ENCODE data around the gene UVSSA.

Gene UVSSA

DNA sequence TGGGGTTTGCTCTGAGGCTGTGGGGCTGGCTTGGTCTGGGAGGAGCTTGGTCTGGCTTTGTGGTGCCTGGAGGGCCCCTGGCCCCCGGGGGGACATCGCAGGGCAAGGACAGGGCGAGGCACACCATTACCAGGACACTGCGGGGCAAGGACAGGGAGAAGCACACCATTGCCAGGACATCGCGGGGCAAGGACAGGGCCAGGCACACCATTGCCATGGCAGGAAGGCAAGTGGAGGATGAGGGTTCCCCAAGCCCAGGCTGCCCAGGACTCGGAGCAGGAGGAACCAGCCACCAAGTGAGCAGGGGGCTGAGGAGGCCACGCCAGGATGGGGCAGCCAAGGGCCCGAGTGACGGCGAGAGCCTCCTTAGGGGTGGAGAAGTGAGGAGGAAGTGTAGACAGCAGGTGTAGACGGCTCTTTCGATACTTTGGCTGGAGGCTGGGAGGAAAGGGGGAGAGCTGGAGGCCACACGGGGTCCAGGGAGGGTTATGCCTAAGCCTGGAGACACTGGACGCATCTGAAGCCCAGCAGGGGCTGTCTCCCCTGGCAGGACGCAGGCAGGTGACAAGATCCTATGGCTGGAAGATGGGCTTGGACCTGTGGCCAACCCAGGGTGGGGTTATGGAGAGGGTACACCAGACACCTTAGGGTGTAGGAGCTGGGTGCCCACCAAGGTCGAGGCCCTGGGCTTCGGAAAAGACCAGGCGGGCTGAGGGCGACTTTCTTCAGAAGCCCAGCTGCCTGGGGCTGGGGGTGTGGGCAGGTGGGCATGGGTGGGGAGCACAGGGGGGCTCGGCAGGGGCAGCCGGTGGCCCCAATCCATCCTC, 51.9 kb downstream of the UVSSA start:
- DNase-seq = no peak

DNA sequence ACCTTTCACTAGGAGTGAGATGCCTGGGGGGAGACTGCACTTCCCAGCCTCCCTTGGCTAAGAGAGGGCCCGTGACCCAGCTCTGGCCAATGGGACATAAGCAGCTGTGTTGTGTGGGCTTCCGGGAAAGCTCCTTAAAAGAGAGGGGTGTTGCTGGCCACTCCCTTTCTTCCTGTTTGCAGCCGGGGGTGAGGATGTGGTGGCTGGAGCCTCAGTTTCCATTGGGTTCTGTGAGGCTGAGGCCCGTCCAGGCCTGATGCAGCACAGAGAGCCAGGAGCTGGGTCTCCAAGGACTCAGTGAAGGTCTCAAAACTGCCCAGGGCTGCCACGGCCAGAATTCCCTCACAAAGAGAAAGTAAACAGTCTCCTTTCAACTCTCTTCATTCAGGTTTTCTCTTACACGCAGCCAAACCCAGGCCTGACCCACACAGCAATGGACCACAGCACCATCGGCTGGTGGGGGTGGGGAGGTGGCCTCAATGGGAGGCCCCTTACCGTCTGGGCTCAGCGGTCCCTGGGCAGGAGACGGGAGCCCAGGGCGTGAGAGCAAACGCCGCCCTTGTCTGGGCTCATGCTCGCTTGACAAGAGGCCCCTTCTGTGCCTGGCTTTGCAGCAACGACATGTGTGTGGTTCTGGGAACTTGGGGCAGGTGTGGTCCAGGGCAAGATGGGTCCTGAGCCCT, 52.6 kb downstream of the UVSSA start:
- no peak for DNase-seq

DNA sequence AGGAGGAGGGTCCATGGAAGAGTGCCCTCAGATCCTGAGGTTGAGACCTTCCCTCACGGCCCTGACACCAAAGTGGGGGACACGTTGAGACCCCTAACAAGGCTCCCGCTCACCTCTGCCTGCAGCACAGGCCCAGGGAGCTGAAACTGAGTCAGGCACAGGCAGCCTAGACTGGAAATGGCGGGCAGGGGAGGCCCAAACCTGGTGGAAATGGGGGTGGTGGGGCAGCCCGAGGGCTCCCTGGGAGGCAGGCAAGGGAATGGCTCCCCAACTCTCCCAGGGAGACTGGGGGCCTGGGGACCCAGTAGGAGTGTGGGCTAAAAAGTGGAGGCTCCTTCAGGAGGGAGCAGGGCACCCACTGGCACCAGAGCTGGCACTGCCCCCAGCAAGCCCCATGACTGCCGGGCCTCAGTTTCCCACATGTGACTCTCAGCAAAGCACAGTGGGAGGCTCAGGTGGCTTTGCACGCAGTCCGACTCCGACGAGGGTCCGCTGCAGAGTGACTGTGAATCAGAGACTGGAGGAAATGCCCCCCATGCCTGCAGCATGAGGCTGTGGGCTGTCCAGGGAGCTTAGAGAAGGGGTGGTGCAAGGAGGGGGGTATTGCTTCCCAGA, 53.3 kb downstream of the UVSSA start:
- DNase-seq = no peak

DNA sequence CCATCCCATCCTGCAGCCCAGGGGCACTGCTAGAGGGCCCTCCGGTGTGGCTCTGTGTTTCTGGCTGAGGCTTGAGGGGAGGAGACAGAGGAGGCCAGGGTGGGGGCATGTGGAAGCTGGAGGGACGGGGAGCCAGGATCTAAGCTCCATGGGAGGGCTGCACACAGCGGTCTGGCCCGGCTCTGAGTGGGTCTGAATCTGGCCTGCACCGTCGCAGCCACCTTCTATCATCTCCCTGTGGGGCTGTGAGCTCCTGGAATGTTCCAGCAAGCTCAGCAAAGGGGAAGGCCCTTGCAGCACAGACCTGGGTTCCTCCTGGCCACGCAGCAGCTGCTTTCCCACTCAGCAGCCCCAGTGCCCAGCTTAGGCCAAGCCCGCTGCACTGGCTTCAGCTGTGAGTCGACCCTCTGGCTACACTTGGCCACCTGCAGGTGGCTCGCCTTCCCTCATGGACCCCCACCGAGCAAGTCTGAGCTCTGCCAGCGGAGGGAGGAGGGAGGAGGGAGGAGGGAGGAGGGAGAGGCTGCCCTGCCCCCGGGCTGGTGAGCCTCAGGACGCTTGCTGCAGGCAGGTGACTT, 53.9 kb downstream of the UVSSA start:
- DNase-seq = no peak

DNA sequence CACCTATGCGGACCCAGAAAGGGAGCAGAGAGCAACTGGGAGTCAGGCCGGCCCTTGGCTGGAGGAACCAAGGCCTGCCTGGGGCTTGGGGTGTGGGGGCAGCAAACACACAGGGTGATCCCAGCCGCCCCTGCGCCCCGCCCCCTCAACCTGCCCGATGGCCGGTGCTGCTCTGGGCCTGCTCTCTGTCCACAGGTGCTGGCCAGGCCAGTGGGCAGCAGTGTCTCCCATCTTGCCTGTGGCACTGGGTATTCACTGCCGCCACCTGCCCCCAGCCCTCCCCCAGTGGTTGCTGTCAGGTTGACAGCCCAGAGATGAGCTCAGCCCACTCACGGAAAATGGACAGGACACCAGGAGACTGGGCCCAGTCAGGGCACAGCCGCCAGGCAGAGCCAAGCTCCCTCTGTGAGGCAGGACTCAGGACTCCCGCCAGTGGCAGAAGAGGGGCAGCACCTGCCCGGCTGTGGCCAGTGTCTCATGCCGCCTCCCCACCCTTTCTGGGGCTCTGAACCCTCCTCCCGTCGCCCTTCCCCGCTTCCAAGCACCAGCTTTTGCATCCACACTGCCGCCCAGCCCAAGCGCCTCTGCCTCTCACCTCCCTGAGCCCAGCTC, 54.5 kb downstream of the UVSSA start:
- DNase-seq = no peak

DNA sequence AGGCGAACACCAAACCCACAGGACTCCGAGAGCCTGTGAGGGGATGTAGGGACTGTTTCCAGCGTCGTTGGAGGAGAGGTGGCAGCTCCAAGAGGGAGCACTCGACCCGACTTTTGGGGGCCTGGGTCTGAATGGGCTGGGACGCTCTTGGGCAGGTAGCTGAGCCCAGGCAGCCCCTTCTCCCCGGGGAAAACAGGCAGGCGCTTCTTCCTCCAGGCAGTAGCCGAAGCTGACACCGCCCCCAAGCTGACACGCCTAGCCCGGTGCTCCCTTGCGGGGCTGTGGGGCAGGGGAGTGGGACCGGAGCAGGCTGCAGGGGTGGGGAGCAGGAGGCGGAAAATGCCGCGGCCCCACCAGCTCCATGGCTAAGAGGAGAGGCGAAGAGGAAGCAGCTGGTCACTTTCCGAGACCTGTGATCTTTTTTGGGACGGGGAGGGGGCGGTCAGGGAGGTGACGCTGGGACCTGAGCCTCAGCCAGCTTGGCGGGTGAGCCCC, 55.1 kb downstream of the UVSSA start:
- no peak for DNase-seq

DNA sequence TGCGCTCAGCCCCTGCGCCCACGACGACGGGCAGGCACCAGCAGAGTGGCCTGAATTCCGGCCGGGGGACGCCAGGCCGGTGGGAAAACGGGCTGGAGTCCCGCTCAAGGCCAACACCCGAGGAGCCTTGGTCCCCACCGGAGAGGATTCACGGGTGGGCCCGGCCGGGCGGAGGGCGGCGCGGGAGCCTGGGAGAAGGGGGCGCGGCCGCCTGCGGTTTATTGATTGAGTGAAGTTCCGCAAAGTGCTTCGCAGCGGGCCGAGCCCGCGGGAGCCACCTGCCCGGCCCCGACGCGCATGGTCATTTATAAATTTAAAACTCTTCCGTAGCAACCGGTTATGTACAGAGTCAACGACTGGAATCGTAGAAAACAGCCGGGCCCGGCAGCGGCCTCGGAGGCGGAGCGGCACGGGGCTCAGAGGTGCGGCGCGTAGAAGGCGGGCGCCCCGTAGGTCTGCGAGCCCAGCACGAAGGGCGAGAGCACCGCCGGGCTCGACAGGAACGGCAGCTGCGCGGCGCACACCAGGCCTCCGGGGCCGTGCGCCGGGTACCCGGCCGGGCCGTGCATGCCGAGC, 55.6 kb downstream of the UVSSA start:
- DNase-seq = no peak

DNA sequence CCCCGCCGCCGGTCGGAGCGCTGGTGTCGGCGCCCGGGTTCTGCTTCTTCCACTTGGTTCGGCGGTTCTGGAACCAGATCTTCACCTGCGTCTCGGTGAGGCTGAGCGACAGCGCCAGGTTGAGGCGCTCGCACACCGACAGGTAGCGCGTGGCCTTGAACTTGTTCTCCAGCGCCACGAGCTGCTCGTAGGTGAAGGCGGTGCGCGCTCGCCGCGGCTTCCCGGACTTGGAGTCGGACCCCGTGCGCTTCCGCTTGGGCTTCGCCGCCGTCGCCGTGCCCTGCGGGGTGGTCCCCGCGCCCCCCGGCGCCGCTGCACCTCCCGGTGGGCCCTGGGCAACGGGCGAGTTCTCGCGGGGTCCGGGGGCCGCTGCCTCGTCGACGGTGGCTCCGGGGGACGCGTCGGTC, 56.2 kb downstream of the UVSSA start:
- no peak for DNase-seq

DNA sequence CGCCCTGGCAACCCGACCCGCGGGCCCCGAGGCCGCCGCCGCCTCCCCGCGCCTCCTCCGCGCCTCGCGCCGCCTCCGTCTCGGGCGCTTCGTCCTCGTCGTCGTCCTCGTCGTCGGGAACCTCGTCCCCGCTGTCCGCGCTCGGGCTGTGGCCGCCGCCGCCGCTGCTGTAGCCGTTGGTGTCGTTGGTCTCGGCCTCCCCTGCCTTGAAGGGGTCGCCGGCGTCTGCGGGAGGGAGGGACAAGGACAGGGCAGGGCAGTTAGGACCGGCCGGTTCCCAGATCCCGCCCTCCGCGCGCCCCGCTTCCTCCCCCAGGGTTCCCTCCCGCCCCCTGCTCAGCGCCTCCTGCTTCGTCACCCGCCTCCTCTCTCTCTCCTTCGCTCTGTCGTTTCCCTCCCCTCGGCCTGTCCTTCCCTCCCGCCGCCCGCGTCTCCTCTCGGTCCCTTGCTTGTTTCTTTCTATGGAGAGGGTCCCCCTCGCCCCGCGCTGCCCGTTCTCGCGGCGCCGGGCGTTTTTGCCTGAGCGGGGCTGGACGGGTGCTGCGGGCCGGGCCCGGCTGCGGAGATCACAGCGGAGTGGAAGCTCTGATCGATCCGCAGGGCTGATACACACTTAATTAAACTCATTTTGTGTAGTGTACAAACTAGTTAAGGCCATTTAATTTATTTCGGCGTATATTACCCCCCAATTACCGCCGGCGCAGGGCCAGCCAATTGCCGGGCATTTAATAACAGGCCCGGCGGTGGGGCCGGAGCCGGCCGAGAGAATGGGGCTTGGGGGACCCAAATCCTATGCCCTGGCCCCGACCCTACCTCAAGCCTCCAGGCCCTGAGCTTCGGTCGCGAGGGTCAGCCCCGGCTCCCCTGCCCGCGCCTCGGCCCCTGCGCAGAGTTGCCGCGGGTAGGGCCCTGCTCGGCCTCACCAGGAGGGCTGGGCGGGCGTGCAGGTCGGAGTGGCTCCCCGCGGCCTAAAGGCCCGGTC, 56.9 kb downstream of the UVSSA start:
- no peak for DNase-seq

DNA sequence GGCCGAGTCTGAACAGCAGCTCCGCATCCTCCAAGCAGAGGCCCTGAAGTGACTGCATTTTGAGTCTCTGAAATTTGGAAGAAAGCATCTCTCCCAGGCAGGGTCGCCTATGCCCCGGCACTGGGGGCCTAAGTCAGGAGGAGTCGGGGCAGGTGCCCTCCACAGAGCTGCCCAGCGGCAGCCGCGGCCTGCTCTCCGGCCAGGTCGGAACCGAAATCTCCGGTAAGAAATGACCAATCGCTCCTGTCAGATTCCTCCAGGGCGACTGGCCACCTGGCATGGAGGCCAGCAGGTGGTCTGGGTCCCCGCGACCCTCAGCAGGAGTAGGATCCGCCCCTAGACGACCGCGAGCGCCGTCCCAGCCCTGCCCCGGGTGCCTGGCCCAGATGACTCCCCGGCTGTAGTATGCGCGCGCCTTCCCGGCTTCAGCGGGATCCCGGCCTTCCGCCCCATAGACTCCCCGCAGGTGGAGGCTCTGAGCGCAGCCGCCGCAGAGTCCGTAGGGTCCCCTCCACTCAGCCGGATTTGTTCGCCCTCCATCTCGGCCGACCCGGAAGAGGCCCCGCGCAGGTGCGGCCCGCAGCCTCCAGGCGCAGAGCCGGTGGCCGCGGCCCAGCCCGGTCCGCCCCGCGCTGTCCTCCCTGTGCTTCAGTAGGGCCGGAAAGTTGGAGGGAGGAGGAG, 57.7 kb downstream of the UVSSA start:
- DNase-seq = no peak

DNA sequence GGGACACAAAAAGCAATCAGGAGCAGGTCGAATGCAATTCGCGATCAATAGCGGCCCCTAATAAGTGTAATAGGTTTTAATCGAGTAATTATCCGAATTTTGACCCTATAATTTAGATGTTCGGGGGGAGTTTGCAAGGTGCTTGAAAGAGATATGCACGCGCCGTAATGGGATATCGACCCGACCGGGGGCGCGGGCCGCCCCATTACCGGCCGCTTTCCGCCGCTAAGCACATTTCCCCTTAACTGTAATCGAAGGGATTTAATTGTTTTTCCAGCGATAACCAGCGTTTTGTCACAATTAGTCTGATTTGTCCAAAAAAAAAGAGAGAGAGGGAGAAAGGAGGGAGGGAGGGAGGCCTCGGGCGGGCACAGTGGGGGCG, 58.2 kb downstream of the UVSSA start:
- no peak for DNase-seq

DNA sequence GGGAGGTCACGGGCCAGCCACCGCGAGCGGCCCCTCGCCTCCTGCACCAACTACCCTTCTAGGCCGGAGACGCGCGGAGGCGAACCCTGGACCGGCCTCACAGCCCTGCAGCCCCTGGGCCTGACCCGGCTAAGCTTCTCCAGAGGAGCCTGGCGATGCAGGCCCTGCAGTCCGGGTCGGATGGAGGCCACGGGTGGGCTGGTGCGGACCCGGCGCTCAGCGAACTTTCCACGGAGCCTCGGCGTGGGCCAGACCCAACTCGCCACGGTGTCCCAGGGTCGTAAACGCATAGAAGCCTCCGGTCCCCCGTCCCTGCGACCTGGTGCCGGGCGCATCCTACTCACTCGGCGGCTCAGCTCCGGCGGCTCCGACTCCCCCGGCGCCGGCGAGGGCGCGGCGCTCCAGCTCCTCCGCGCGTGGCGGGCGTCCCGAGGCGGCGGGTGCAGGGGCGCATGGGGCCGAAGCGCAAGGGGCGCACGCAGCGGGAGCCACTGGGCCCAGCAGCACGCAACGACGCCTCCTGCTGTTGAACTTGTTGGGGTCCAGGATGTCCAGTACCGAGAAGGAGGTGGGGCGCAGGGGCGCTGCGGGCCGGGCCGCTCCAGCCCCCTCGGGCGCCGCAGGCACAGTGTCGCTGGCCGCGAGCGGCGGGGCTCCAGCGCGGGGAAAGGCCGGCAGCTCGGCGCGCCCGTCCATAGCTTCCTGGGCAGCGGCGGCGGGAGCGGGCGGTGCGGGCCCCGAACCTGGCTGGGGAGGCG, 58.8 kb downstream of the UVSSA start:
- DNase-seq = no peak

DNA sequence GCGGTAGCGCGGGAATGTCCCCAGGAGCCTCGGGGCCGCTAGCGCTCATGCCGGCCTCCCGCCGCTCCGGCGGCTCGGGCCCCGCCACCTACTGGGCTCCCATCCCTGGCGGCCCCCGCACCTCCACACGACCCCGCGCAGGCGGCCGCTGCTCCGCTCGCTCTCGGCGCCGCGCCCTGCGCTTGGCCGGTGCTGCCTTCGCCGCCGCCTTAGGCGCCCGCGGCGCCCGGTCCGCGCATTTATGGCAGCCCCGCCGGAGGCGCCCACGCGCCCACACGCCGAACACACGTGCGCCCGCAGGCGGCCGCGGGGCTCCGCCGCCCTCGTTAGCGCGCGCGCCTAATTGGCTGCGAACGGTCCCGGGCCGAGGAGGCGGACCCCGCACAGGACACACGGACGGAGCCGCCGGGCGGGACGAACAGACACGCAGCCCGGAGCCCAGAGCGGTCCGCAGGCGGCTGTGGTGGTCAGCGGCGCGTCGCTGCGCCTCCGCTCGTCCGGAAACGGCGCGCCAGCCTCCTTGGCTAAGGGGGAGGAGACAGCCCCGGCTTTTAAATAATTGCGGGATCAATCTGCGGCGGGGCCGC, 59.5 kb downstream of the UVSSA start, which contains the start of gene NKX1-1:
Gene NKX1-1, minus strand, starts transcription at position 49 of the 587 bp plus-strand sequence. Its CDS starts 0 bp downstream, at position 49.
- no peak for DNase-seq

DNA sequence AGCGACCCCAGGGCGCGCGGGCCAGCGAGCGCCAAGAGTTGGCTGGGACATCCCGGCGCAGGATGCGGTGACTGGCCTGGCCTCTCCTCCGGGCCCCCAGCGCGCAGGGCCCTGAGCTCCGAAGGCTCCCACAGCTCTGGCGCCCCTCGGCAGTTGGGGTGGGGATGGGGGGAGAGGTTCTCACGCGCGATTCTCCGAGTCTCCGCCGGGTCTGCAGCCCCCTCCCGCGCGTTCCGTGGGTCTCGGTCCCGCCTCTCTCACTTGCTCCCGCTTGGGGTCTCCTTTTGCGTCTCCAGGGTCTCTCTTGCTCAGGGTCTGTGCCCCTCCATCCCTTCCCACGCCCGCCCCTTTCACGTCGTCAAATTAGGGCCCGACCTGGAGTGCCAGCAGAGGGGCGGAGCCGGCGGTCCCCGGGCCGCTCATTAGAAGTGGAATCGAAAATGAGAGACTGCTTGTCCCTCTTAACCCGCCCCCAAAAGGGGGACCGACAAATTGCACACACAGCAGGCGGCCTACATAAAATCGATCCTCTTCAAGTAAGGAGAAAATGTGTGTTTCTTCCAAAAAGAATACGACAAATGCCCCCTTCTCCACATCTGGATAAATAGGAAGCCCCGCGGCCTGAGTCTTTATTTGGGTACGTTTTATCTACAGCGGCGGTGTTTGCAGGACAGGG, 60.1 kb downstream of the UVSSA start:
- no peak for DNase-seq

DNA sequence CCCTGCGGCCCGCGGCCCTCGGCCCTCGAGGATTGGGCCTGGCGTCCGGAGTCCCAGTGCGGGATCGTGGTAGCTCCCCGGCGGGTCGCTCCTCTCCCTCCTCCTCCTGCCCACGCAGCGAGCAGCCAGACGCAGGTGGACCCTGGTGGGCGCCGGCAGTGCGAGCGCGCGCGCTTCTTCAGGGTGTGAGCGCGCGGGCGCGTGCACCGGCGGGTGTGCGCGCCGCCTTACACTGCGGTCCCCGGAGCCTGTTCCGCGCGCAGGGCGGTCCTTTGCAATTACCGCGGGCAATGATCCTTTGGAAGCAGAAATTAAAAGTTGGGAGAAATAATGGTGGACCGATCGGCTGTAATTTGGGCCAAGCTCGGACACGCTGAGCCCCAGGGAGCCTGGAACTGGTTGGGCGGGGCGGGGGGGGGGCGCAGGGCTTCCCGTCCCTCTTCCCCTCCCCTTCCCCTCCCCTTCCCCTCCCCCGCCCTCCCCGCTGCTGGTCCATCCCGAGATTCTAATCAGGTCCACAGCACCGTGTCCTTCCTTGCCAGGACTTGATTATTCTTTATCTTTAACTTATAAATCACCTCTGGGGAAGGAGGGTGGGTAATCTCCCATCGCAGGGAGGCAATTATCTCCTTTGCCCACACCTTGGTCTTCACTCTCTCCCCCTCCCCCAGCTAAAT, 60.8 kb downstream of the UVSSA start:
- DNase-seq = no peak

DNA sequence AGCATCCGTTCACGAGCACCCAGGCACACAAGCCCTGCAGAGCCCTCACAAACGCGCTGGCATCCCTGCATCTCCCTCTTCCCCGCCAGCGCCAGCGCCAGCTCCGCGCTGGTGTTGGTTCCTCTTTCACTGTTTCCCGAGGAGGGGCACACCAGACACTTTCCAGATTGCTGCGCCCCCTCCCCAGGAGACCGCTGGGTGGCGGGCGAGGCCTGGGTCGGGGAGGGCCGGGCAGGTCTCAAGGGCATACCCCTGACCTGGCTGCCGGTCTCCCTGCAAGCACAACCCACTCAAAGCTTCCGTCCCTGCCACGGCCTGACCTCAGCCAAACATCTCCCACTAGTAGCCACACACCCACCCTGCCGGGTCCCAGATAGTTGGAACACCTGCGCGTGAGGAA, 61.4 kb downstream of the UVSSA start:
- DNase-seq = no peak

DNA sequence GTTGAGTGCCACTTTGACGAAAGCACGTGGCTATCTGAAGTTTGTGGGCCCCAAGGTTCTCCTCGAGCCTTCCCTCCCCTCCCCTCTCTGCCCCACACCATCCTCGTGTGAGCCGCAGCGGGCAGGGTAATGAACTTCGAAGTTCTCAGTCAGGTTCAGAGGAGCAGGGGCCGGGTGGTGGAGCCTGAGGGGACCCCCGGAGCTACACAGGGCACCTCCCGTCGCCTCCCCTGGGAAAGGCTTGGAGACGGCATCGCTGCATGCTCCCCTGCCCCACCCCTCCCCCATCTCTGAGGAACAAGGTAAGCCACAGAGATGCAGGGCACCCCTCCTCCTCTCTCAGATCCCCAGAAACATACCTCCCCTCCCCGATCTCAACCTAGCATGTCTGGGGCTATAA, 62.1 kb downstream of the UVSSA start:
- DNase-seq = no peak
